ENCODE measurements around the gene NR2E1. TPM values are rescaled to one million over a fixed set of nuclear protein-coding genes. Genes with fewer than 3 reads are reported as not detected.

The NR2E1 gene
- total and polyA plus RNA-seq, 2 of the 13 experiments (the other 11 are each of a cell fraction or from before 2014, with no cell fraction given) = not detected

GRCh38 chr6:108127826-108128225, 38.0 kb upstream of the NR2E1 start (continued):
- TF ChIP-seq, protein P1, sequence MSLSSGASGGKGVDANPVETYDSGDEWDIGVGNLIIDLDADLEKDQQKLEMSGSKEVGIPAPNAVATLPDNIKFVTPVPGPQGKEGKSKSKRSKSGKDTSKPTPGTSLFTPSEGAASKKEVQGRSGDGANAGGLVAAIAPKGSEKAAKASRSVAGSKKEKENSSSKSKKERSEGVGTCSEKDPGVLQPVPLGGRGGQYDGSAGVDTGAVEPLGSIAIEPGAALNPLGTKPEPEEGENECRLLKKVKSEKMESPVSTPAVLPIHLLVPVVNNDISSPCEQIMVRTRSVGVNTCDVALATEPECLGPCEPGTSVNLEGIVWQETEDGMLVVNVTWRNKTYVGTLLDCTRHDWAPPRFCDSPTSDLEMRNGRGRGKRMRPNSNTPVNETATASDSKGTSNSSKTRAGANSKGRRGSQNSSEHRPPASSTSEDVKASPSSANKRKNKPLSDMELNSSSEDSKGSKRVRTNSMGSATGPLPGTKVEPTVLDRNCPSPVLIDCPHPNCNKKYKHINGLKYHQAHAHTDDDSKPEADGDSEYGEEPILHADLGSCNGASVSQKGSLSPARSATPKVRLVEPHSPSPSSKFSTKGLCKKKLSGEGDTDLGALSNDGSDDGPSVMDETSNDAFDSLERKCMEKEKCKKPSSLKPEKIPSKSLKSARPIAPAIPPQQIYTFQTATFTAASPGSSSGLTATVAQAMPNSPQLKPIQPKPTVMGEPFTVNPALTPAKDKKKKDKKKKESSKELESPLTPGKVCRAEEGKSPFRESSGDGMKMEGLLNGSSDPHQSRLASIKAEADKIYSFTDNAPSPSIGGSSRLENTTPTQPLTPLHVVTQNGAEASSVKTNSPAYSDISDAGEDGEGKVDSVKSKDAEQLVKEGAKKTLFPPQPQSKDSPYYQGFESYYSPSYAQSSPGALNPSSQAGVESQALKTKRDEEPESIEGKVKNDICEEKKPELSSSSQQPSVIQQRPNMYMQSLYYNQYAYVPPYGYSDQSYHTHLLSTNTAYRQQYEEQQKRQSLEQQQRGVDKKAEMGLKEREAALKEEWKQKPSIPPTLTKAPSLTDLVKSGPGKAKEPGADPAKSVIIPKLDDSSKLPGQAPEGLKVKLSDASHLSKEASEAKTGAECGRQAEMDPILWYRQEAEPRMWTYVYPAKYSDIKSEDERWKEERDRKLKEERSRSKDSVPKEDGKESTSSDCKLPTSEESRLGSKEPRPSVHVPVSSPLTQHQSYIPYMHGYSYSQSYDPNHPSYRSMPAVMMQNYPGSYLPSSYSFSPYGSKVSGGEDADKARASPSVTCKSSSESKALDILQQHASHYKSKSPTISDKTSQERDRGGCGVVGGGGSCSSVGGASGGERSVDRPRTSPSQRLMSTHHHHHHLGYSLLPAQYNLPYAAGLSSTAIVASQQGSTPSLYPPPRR (CRISPR knock-in tag; IDR thresholded peaks at IDR 0.05; ENCODE audit: borderline replicate concordance) = peak; percentile 63; the same call in 1 of the 2 replicates
- peak in 1 of 2 experiments; percentile 85; a peak in 2 of 4 replicates for TF ChIP-seq EP300 (IDR thresholded peaks at IDR 0.05; ENCODE audit: low read depth in 2 of 2, low read length in 2 of 2)
- no peak for TF ChIP-seq EP300 (CRISPR knock-in tag; IDR thresholded peaks at IDR 0.05; ENCODE audit: borderline replicate concordance)
- TF ChIP-seq, protein P2, sequence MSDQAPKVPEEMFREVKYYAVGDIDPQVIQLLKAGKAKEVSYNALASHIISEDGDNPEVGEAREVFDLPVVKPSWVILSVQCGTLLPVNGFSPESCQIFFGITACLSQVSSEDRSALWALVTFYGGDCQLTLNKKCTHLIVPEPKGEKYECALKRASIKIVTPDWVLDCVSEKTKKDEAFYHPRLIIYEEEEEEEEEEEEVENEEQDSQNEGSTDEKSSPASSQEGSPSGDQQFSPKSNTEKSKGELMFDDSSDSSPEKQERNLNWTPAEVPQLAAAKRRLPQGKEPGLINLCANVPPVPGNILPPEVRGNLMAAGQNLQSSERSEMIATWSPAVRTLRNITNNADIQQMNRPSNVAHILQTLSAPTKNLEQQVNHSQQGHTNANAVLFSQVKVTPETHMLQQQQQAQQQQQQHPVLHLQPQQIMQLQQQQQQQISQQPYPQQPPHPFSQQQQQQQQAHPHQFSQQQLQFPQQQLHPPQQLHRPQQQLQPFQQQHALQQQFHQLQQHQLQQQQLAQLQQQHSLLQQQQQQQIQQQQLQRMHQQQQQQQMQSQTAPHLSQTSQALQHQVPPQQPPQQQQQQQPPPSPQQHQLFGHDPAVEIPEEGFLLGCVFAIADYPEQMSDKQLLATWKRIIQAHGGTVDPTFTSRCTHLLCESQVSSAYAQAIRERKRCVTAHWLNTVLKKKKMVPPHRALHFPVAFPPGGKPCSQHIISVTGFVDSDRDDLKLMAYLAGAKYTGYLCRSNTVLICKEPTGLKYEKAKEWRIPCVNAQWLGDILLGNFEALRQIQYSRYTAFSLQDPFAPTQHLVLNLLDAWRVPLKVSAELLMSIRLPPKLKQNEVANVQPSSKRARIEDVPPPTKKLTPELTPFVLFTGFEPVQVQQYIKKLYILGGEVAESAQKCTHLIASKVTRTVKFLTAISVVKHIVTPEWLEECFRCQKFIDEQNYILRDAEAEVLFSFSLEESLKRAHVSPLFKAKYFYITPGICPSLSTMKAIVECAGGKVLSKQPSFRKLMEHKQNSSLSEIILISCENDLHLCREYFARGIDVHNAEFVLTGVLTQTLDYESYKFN (CRISPR knock-in tag; conservative IDR thresholded peaks at IDR 0.05) = peak; percentile 75
- peak; percentile 87; the same call in 1 of the 2 replicates for TF ChIP-seq HMG20A (CRISPR knock-in tag; IDR thresholded peaks at IDR 0.05; ENCODE audit: borderline replicate concordance)
- TF ChIP-seq CENPX (CRISPR knock-in tag; IDR thresholded peaks at IDR 0.05) = no peak
- TF ChIP-seq TOE1 (CRISPR knock-in tag; IDR thresholded peaks at IDR 0.05) = no peak
- TF ChIP-seq, protein P3, sequence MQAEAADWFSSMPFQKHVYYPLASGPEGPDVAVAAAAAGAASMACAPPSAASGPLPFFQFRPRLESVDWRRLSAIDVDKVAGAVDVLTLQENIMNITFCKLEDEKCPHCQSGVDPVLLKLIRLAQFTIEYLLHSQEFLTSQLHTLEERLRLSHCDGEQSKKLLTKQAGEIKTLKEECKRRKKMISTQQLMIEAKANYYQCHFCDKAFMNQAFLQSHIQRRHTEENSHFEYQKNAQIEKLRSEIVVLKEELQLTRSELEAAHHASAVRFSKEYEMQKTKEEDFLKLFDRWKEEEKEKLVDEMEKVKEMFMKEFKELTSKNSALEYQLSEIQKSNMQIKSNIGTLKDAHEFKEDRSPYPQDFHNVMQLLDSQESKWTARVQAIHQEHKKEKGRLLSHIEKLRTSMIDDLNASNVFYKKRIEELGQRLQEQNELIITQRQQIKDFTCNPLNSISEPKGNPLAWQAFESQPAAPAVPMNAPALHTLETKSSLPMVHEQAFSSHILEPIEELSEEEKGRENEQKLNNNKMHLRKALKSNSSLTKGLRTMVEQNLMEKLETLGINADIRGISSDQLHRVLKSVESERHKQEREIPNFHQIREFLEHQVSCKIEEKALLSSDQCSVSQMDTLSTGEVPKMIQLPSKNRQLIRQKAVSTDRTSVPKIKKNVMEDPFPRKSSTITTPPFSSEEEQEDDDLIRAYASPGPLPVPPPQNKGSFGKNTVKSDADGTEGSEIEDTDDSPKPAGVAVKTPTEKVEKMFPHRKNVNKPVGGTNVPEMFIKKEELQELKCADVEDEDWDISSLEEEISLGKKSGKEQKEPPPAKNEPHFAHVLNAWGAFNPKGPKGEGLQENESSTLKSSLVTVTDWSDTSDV (CRISPR knock-in tag; IDR thresholded peaks at IDR 0.05) = no peak
- peak; percentile 42; the same call in 1 of the 2 replicates for TF ChIP-seq ATF3 (CRISPR knock-in tag; IDR thresholded peaks at IDR 0.05)
- peak; percentile 62; the same call in 1 of the 2 replicates for TF ChIP-seq JUND (CRISPR knock-in tag; IDR thresholded peaks at IDR 0.05)
- TF ChIP-seq HDAC2 (CRISPR knock-in tag; IDR thresholded peaks at IDR 0.05) = no peak
- no peak for TF ChIP-seq GMEB1 (CRISPR knock-in tag; IDR thresholded peaks at IDR 0.05; ENCODE audit: borderline replicate concordance)
- TF ChIP-seq JUNB (CRISPR knock-in tag; IDR thresholded peaks at IDR 0.05; ENCODE audit: borderline replicate concordance) = peak; percentile 54; the same call in 1 of the 2 replicates
- TF ChIP-seq, protein P4, sequence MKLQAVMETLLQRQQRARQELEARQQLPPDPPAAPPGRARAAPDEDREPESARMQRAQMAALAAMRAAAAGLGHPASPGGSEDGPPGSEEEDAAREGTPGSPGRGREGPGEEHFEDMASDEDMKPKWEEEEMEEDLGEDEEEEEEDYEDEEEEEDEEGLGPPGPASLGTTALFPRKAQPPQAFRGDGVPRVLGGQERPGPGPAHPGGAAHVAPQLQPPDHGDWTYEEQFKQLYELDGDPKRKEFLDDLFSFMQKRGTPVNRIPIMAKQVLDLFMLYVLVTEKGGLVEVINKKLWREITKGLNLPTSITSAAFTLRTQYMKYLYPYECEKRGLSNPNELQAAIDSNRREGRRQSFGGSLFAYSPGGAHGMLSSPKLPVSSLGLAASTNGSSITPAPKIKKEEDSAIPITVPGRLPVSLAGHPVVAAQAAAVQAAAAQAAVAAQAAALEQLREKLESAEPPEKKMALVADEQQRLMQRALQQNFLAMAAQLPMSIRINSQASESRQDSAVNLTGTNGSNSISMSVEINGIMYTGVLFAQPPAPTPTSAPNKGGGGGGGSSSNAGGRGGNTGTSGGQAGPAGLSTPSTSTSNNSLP (IDR thresholded peaks at IDR 0.05; ENCODE audit: low read depth, low read length) = peak; percentile 88
